ENCODE measurements around the gene PDXK. TPM values are rescaled to one million over a fixed set of nuclear protein-coding genes. Genes with fewer than 3 reads are reported as not detected.

Gene PDXK
- total and polyA plus RNA-seq, 9 of the 15 experiments (the other 6 are each of a cell fraction or from before 2014, with no cell fraction given) = 5.6 to 162 (median 76.5) TPM

DNA sequence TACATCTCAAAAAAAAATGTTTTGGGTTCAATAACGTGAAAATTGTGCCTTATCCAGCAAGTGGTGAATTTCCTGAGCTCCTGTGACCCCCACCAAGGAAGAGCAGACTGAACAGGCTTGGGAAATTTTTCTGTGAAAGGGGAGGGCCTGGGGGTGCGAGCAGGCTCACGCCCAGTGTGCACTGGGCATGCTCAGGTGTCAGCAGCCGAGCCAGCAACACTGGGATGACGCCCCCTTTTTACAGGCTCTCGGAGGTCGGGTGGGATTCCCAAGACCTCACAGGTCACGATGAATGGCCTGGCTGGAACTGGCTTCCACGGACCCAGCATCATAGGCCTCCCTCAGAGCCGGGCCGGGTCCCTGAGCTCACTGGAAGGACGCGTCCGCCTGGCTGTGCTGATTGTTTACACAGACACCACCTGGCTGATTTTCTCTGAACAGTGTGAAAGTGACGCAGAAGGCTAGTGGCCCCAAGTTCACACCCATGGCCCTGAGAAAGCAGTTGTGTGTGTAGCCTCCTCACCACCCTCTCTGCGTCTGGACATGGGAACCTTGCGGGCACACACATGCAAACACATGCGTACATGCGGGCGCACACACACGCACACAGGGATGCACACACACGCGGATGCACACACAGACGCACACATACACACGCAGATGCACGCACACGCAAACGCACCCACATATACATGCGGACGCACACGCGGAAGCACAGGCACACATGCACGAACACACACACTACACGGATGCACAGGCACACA is 48.0 kb downstream of the PDXK start:
- peaks cover 8% of the 10 kb centered on the region for H3K9me1 ChIP-seq (ENCODE audit: control insufficient read depth, insufficient read depth, low read length)
- no peaks in the 10 kb centered on the region for H3K79me2 ChIP-seq (ENCODE audit: control insufficient read depth, insufficient read depth, low read length)
- in situ Hi-C loops (cut with MboI) = no loop called here
- ATAC-seq (no peak), FAIRE-seq (no peak), DNase-seq (ENCODE audit: extremely low read depth in 1 of 4, low spot score in 3 of 4) (no peak)
- H3K9ac ChIP-seq (ENCODE audit: insufficient read depth in 1 of 2, low read depth in 2 of 2, low read length in 2 of 2) = peak overlapping the region; percentile 76 to 87; a peak in 3 of 4 replicates
- ChIA-PET CTCF (ENCODE audit: low intra/inter-chr PET ratio) (no interaction called here), POLR2A (interaction anchor here (0.6 to 1.2 kb wide), 7 partner anchors 11 to 290 kb away, joined by 3 to 4 read pairs (median 3); no protein-coding TSS in a partner anchor)
- H3K36me3 ChIP-seq (ENCODE audit: control insufficient read depth, insufficient read depth, low read length) = peaks cover 23% of the 10 kb centered on the region; the same call in 2 of the 3 replicates
- intact Hi-C loops (cut with micrococcal nuclease) = no loop called here
- 82% methylated on average over 34 of the region's 34 CpGs for WGBS (ENCODE audit: insufficient coverage, low coverage, missing lambda C conversion rate)
- H3K4me2 ChIP-seq (ENCODE audit: insufficient read depth, low read length) = peak overlapping the region; percentile 6; the same call in 1 of the 2 replicates
- no peaks in the 10 kb centered on the region for H3K27me3 ChIP-seq (ENCODE audit: control insufficient read depth in 2 of 2, insufficient read depth in 2 of 2, low read length in 2 of 2)
- no peaks in the 10 kb centered on the region for H3K9me3 ChIP-seq (replicated peaks; ENCODE audit: control insufficient read depth, insufficient read depth, low read depth, low read length)
- H3K27ac ChIP-seq (ENCODE audit: extremely low read depth, low read depth, low read length) = peak overlapping the region; percentile 91
- peaks cover 25 to 53% of the 10 kb centered on the region in 2 experiments for H3K4me1 ChIP-seq (replicated peaks in 1 of 2; ENCODE audit: control insufficient read depth in 2 of 2, insufficient read depth in 2 of 2, low read length in 2 of 2)
- H3K4me3 ChIP-seq = no peak overlapping the region
- BruUV-seq (replicated peaks) = no TSS peak
- no peaks in the 10 kb centered on the region for H4K20me1 ChIP-seq (replicated peaks; ENCODE audit: control insufficient read depth, insufficient read depth, low read length)
- H2AFZ ChIP-seq (ENCODE audit: low read depth, low read length) = peak overlapping the region; percentile 94
- TF ChIP-seq BMI1 (IDR thresholded peaks at IDR 0.05; ENCODE audit: low read length) (no peak), CEBPG (CRISPR knock-in tag; IDR thresholded peaks at IDR 0.05) (0 out of 2 replicates have a peak, but pooled peaks have one; percentile 30), CEBPG (tag; conservative IDR thresholded peaks at IDR 0.05 in 1 of 2, IDR thresholded peaks at IDR 0.05 in 1 of 2) (no peak), L3MBTL2 (IDR thresholded peaks at IDR 0.05) (no peak), NR4A1 (CRISPR knock-in tag; IDR thresholded peaks at IDR 0.05) (no peak), NR4A1 (tag; IDR thresholded peaks at IDR 0.05) (no peak), TAF15 (IDR thresholded peaks at IDR 0.05; ENCODE audit: low read depth, low read length) (no peak), ZNF695 (CRISPR knock-in tag; IDR thresholded peaks at IDR 0.05) (no peak), SMAD4 (CRISPR knock-in tag; conservative IDR thresholded peaks at IDR 0.05) (no peak), TBL1XR1 (IDR thresholded peaks at IDR 0.05; ENCODE audit: low read length in 2 of 2) (no peak), POLR2B (IDR thresholded peaks at IDR 0.05; ENCODE audit: low read depth, partially characterized antibody) (peak; percentile 25), NUFIP1 (IDR thresholded peaks at IDR 0.05; ENCODE audit: partially characterized antibody) (no peak), ZBTB17 (CRISPR knock-in tag; IDR thresholded peaks at IDR 0.05) (no peak), MEF2A (IDR thresholded peaks at IDR 0.05; ENCODE audit: control insufficient read depth, low read depth, low read length) (no peak), NFRKB (IDR thresholded peaks at IDR 0.05; ENCODE audit: low read depth) (peak; percentile 3; the same call in 1 of the 2 replicates), FOXA3 (CRISPR knock-in tag; conservative IDR thresholded peaks at IDR 0.05 in 1 of 2, IDR thresholded peaks at IDR 0.05 in 1 of 2) (peak in 1 of 2 experiments; percentile 65; a peak in 1 of 4 replicates), ZNF444 (CRISPR knock-in tag; IDR thresholded peaks at IDR 0.05) (no peak), HSF4 (CRISPR knock-in tag; IDR thresholded peaks at IDR 0.05; ENCODE audit: borderline replicate concordance) (no peak)
- TF ChIP-seq, protein P1, sequence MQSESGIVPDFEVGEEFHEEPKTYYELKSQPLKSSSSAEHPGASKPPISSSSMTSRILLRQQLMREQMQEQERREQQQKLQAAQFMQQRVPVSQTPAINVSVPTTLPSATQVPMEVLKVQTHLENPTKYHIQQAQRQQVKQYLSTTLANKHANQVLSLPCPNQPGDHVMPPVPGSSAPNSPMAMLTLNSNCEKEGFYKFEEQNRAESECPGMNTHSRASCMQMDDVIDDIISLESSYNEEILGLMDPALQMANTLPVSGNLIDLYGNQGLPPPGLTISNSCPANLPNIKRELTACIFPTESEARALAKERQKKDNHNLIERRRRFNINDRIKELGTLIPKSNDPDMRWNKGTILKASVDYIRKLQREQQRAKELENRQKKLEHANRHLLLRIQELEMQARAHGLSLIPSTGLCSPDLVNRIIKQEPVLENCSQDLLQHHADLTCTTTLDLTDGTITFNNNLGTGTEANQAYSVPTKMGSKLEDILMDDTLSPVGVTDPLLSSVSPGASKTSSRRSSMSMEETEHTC (IDR thresholded peaks at IDR 0.05) = no peak
- TF ChIP-seq, protein P2, sequence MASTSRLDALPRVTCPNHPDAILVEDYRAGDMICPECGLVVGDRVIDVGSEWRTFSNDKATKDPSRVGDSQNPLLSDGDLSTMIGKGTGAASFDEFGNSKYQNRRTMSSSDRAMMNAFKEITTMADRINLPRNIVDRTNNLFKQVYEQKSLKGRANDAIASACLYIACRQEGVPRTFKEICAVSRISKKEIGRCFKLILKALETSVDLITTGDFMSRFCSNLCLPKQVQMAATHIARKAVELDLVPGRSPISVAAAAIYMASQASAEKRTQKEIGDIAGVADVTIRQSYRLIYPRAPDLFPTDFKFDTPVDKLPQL (IDR thresholded peaks at IDR 0.05; ENCODE audit: extremely low read depth, insufficient read length) = no peak

Data from K562 (cell line).